H9 (cell line): ENCODE results near the gene BASP1. TPM values are rescaled to one million over a fixed set of nuclear protein-coding genes. Genes with fewer than 3 reads are reported as not detected.

ENCODE experiments used
- DNase-seq: peaks from one replicate; pipeline ENCODE4 v3.0.0-alpha.2; 2017
- H2AFZ ChIP-seq: one replicate; pipeline ENCODE4 v1.6.1; 2013; ENCODE audit warnings: mild to moderate bottlenecking, low read length, control low read depth, moderate library complexity
- H2AK5ac ChIP-seq: 2 replicates; pipeline ENCODE4 v1.6.1; 2013; ENCODE audit warnings: low read length, control low read depth, mixed read lengths; ENCODE audit not compliant: insufficient read length
- H2BK120ac ChIP-seq: one replicate; pipeline ENCODE4 v1.6.1; 2013; ENCODE audit warnings: low read depth, mild to moderate bottlenecking, low read length, control low read depth, inconsistent platforms; ENCODE audit not compliant: poor library complexity, severe bottlenecking
- H2BK12ac ChIP-seq: 2 replicates; pipeline ENCODE4 v1.6.1; 2013; ENCODE audit warnings: low read length, control low read depth, mixed read lengths, low read depth; ENCODE audit not compliant: insufficient read length
- H2BK15ac ChIP-seq: 2 replicates; pipeline ENCODE4 v1.6.1; 2013; ENCODE audit warnings: low read depth, low read length, control low read depth
- H2BK20ac ChIP-seq: one replicate; pipeline ENCODE4 v1.6.1; 2013; ENCODE audit warnings: low read depth, mild to moderate bottlenecking, low read length, control low read depth, inconsistent platforms; ENCODE audit not compliant: poor library complexity, severe bottlenecking
- H2BK5ac ChIP-seq: 2 replicates; pipeline ENCODE4 v1.6.1; 2013; ENCODE audit warnings: low read length, control low read depth, mixed read lengths; ENCODE audit not compliant: insufficient read length
- H3K14ac ChIP-seq: 2 replicates; pipeline ENCODE4 v1.6.1; 2013; ENCODE audit warnings: low read length, control low read depth; ENCODE audit not compliant: insufficient read depth
- H3K18ac ChIP-seq: 2 replicates; pipeline ENCODE4 v1.6.1; 2013; ENCODE audit warnings: low read depth, mild to moderate bottlenecking, mixed read lengths, low read length, control low read depth; ENCODE audit not compliant: insufficient read length
- H3K23ac ChIP-seq: 2 replicates; pipeline ENCODE4 v1.6.1; 2013; ENCODE audit warnings: low read length, control low read depth, mixed read lengths, low read depth; ENCODE audit not compliant: insufficient read length
- H3K23me2 ChIP-seq: 2 replicates; pipeline ENCODE4 v1.6.1; 2013; ENCODE audit warnings: low read depth, mild to moderate bottlenecking, mixed read lengths, low read length, control low read depth; ENCODE audit not compliant: insufficient read length, poor library complexity, severe bottlenecking
- H3K27ac ChIP-seq: 2 replicates; pipeline ENCODE4 v1.5.1; 2013; ENCODE audit warnings: low read length, control low read depth, mixed read lengths, low read depth; ENCODE audit not compliant: insufficient read length
- H3K27me3 ChIP-seq: 2 replicates; pipeline ENCODE4 v1.6.1; 2013; ENCODE audit warnings: low read length, control low read depth, inconsistent platforms; ENCODE audit not compliant: insufficient read depth
- H3K4ac ChIP-seq: 2 replicates; pipeline ENCODE4 v1.6.1; 2013; ENCODE audit warnings: low read depth, mild to moderate bottlenecking, control low read depth, inconsistent platforms, low read length, moderate library complexity
- H3K4me1 ChIP-seq: 2 replicates; pipeline ENCODE4 v1.6.1; 2013; ENCODE audit warnings: low read length, control low read depth, inconsistent platforms; ENCODE audit not compliant: insufficient read depth
- H3K4me2 ChIP-seq: 2 replicates; pipeline ENCODE4 v1.6.1; 2013; ENCODE audit warnings: low read length, control low read depth, mixed read lengths; ENCODE audit not compliant: insufficient read length, insufficient read depth
- H3K56ac ChIP-seq: 2 replicates; pipeline ENCODE4 v1.6.1; 2013; ENCODE audit warnings: low read depth, mild to moderate bottlenecking, mixed read lengths, low read length, control low read depth; ENCODE audit not compliant: insufficient read length
- H3K79me1 ChIP-seq: 2 replicates; pipeline ENCODE4 v1.6.1; 2013; ENCODE audit warnings: low read depth, mild to moderate bottlenecking, moderate library complexity, low read length, control low read depth, inconsistent platforms; ENCODE audit not compliant: insufficient read depth, poor library complexity, severe bottlenecking
- H3K79me2 ChIP-seq: 2 replicates; pipeline ENCODE4 v1.6.1; 2013; ENCODE audit warnings: low read length, control low read depth, inconsistent platforms; ENCODE audit not compliant: insufficient read depth
- H3K9ac ChIP-seq: 2 replicates; pipeline ENCODE4 v1.6.1; 2013; ENCODE audit warnings: low read length, control low read depth, mixed read lengths; ENCODE audit not compliant: insufficient read length; ENCODE audit errors: extremely low read depth
- H3K9me3 ChIP-seq: one replicate; pipeline ENCODE4 v1.6.1; 2013; ENCODE audit warnings: low read depth, low read length, inconsistent platforms; ENCODE audit not compliant: control insufficient read depth
- H3T11ph ChIP-seq: one replicate; pipeline ENCODE4 v1.6.1; 2013; ENCODE audit warnings: mild to moderate bottlenecking, low read length, control low read depth, inconsistent platforms
- H4K20me1 ChIP-seq: one replicate; pipeline ENCODE4 v1.6.1; 2013; ENCODE audit not compliant: control insufficient read depth, insufficient read length, insufficient read depth
- H4K5ac ChIP-seq: 2 replicates; pipeline ENCODE4 v1.6.1; 2013; ENCODE audit warnings: low read depth, mild to moderate bottlenecking, mixed read lengths, low read length, control low read depth; ENCODE audit not compliant: insufficient read length
- H4K8ac ChIP-seq: replicated peaks from 2 replicates; pipeline ENCODE4 v1.6.1; 2013; ENCODE audit warnings: low read length, control low read depth, mixed read lengths, low read depth; ENCODE audit not compliant: insufficient read length
- H4K91ac ChIP-seq: 2 replicates; pipeline ENCODE4 v1.6.1; 2013; ENCODE audit warnings: low read depth, mild to moderate bottlenecking, moderate library complexity, mixed read lengths, low read length, control low read depth; ENCODE audit not compliant: insufficient read length
- H3K27ac Mint-ChIP-seq, 3 experiments: 2 replicates in 2 of 3; 3 replicates in 1 of 3; pipeline ENCODE4 v1.8.0; 2020 to 2021; ENCODE audit warnings: mixed read lengths in 3 of 3, mild to moderate bottlenecking in 1 of 3, moderate library complexity in 1 of 3
- H3K27me3 Mint-ChIP-seq: 2 replicates; pipeline ENCODE4 v1.8.0; 2021; ENCODE audit warnings: low read depth, mild to moderate bottlenecking, moderate library complexity, mixed read lengths
- H3K36me3 Mint-ChIP-seq, 3 experiments: 2 replicates in 2 of 3; 3 replicates in 1 of 3; pipeline ENCODE4 v1.8.0; 2020 to 2021; ENCODE audit warnings: low read depth in 3 of 3, mixed read lengths in 3 of 3; ENCODE audit not compliant: insufficient read depth in 1 of 3
- H3K4me1 Mint-ChIP-seq, 2 experiments: 2 replicates each; pipeline ENCODE4 v1.8.0; 2020; ENCODE audit warnings: mixed read lengths in 2 of 2
- H3K4me3 Mint-ChIP-seq, 2 experiments: 2 replicates in 1 of 2; 3 replicates in 1 of 2; pipeline ENCODE4 v1.8.0; 2020 to 2021; ENCODE audit warnings: mild to moderate bottlenecking in 2 of 2, mixed read lengths in 2 of 2, moderate library complexity in 1 of 2
- H3K9me3 Mint-ChIP-seq, 2 experiments: 2 replicates in 1 of 2; 3 replicates in 1 of 2; pipeline ENCODE4 v1.8.0; 2020; ENCODE audit warnings: mild to moderate bottlenecking in 2 of 2, mixed read lengths in 2 of 2, moderate library complexity in 1 of 2
- WGBS: extraction: QIAGEN DNeasy Blood & Tissue Kit; methylation state at CpG from one replicate; pipeline ENCODE4 v1.1.7; 2013; ENCODE audit warnings: missing lambda C conversion rate, low lambda C conversion rate, mixed read lengths; ENCODE audit not compliant: insufficient read length; ENCODE audit errors: extremely low coverage; 5-methylcytosine and 5-hydroxymethylcytosine counted together
- total RNA-seq: library from RNA; stranded (reverse); gene quantifications from 2 replicates; pipeline ENCODE4 v1.2.1, GENCODE V29; 2021
- TF ChIP-seq, protein P1 (sequence below): fragments of 200-600 bp; sonication (generic); conservative IDR thresholded peaks from 3 replicates; pipeline ENCODE4 v1.8.0; 2021; ENCODE audit warnings: antibody characterized with exemption, mild to moderate bottlenecking

BASP1 gene
- total RNA-seq, 1 experiment from 2014 or later, result 180 TPM

DNA sequence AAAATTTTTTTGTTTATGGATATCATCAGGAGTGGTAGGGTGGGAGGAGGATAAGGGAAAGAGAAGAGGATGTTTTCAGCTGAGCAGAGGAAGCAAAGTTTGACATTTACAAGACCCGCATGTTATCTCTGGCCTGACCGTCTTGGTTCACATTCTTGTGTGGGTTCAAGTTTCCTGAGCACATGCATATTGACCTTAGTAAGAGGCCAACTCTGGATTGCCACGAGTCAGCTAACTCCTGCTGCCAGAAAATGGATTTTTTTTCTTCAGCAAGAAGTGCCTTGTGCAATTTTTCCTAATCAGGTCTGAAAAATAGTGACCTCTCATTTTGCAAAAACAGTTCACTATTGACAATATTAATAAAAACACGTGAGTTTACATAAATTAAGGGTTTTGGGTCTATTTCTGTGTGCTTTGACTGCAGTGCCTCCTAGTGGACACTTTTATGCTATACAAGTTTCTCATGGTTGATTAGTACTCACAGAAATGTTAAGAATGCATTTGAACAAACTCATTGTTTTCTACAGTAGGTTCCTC lies 27.1 kb upstream of the BASP1 start:
- no peak overlapping the region for H3K14ac ChIP-seq
- no peak overlapping the region for H3K23ac ChIP-seq
- TF ChIP-seq, protein P1, sequence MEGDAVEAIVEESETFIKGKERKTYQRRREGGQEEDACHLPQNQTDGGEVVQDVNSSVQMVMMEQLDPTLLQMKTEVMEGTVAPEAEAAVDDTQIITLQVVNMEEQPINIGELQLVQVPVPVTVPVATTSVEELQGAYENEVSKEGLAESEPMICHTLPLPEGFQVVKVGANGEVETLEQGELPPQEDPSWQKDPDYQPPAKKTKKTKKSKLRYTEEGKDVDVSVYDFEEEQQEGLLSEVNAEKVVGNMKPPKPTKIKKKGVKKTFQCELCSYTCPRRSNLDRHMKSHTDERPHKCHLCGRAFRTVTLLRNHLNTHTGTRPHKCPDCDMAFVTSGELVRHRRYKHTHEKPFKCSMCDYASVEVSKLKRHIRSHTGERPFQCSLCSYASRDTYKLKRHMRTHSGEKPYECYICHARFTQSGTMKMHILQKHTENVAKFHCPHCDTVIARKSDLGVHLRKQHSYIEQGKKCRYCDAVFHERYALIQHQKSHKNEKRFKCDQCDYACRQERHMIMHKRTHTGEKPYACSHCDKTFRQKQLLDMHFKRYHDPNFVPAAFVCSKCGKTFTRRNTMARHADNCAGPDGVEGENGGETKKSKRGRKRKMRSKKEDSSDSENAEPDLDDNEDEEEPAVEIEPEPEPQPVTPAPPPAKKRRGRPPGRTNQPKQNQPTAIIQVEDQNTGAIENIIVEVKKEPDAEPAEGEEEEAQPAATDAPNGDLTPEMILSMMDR, result peak; percentile 97
- WGBS, result no CpG with 5 or more reads among the region's 4 CpGs
- H4K91ac ChIP-seq, result no peak overlapping the region
- peaks cover 1% of the 10 kb centered on the region; the same call in 1 of the 2 replicates for H3K4me1 ChIP-seq
- Mint-ChIP-seq H3K4me3 (no peak overlapping the region), H3K27ac (peak overlapping the region; percentile 53 to 89 (median 77); a peak in 6 of 7 replicates), H3K27me3 (no peaks in the 10 kb centered on the region), H3K36me3 (peaks cover 2 to 16% (median 6%) of the 10 kb centered on the region in 3 experiments; a peak in 5 of 7 replicates), H3K9me3 (peaks cover 2 to 8% of the 10 kb centered on the region in 2 experiments; a peak in 3 of 5 replicates), H3K4me1 (peaks cover 19 to 21% of the 10 kb centered on the region in 2 experiments)
- no peak overlapping the region for H3K9ac ChIP-seq
- no peak overlapping the region for H2BK12ac ChIP-seq
- H3K56ac ChIP-seq, result no peak overlapping the region
- H3K27me3 ChIP-seq, result no peaks in the 10 kb centered on the region
- no peak overlapping the region for H2BK120ac ChIP-seq
- H3K9me3 ChIP-seq, result no peaks in the 10 kb centered on the region
- no peak overlapping the region for H4K8ac ChIP-seq
- no peak for DNase-seq
- no peaks in the 10 kb centered on the region for H3K79me1 ChIP-seq
- no peak overlapping the region for H3T11ph ChIP-seq
- H3K79me2 ChIP-seq, result no peaks in the 10 kb centered on the region
- no peak overlapping the region for H2BK5ac ChIP-seq
- no peak overlapping the region for H2AFZ ChIP-seq
- no peaks in the 10 kb centered on the region for H4K20me1 ChIP-seq
- no peak overlapping the region for H3K4me2 ChIP-seq
- H2BK20ac ChIP-seq, result no peak overlapping the region
- no peak overlapping the region for H2BK15ac ChIP-seq
- H3K18ac ChIP-seq, result no peak overlapping the region
- no peaks in the 10 kb centered on the region for H3K23me2 ChIP-seq
- H4K5ac ChIP-seq, result no peak overlapping the region
- no peak overlapping the region for H3K4ac ChIP-seq
- H3K27ac ChIP-seq, result no peak overlapping the region
- H2AK5ac ChIP-seq, result no peak overlapping the region
